Bronchial epithelial cell (primary cell): ENCODE results near the gene NRXN3. TPM values are rescaled to one million over a fixed set of nuclear protein-coding genes. Genes with fewer than 3 reads are reported as not detected.

Source experiments
- DNase-seq: peaks from one replicate; pipeline ENCODE4 v3.0.0-alpha.2; 2010; ENCODE audit warnings: low read depth
- FAIRE-seq: peaks from 2 replicates; lab custom pipeline; 2011; peaks lifted over from hg19 to GRCh38; lab: Jason Lieb, UNC
- H3K27me3 ChIP-seq: 2 replicates; pipeline ENCODE4 v1.5.1; 2011; ENCODE audit warnings: low read length; ENCODE audit not compliant: control insufficient read depth, insufficient read depth
- H3K36me3 ChIP-seq: 2 replicates; pipeline ENCODE4 v1.5.1; 2011; ENCODE audit warnings: low read length; ENCODE audit not compliant: control insufficient read depth, insufficient read depth
- H3K4me3 ChIP-seq: 2 replicates; pipeline ENCODE4 v1.5.1; 2011; ENCODE audit warnings: mild to moderate bottlenecking, low read depth, low read length, control low read depth
- CTCF ChIP-seq: IDR thresholded peaks from 2 replicates; pipeline ENCODE4 v1.5.1; 2011; ENCODE audit warnings: mild to moderate bottlenecking, moderate library complexity, low read length, control low read depth, inconsistent platforms; ENCODE audit not compliant: insufficient read depth, severe bottlenecking
- total RNA-seq: library from RNA; depleted of rRNA; stranded (reverse); fragments of >200 nt; gene quantifications from 2 replicates; pipeline ENCODE4 v1.2.1, GENCODE V29; 2014

Gene NRXN3
- total RNA-seq, 1 donor from 2014 or later: under 0.01 TPM

- no peak for TF ChIP-seq CTCF
- peak; percentile 31 for DNase-seq
- Histone ChIP-seq H3K4me3 (no peak overlapping the region), H3K36me3 (no peaks in the 10 kb centered on the region), H3K27me3 (no peaks in the 10 kb centered on the region)
- FAIRE-seq: no peak
Measured at GRCh38 chr14:78157494-78158437, 12.4 kb upstream of the NRXN3 start.

- peaks cover 2% of the 10 kb centered on the region for H3K27me3 ChIP-seq
- no peaks in the 10 kb centered on the region for H3K36me3 ChIP-seq
- FAIRE-seq: no peak
- no peak for DNase-seq
- no peak for TF ChIP-seq CTCF
- H3K4me3 ChIP-seq: no peak overlapping the region
Measured at GRCh38 chr14:78162202-78162601, 8.0 kb upstream of the NRXN3 start.

GRCh38 chr14:78164226-78164853 is 5.8 kb upstream of the NRXN3 start:
- FAIRE-seq: no peak
- peak; percentile 96 for TF ChIP-seq CTCF
- peak; percentile 42 for DNase-seq
- Histone ChIP-seq H3K36me3 (no peaks in the 10 kb centered on the region), H3K27me3 (peaks cover 4% of the 10 kb centered on the region), H3K4me3 (no peak overlapping the region)

- no peak for TF ChIP-seq CTCF
- DNase-seq (no peak), FAIRE-seq (no peak)
- H3K27me3 ChIP-seq: peaks cover 5% of the 10 kb centered on the region
- no peak overlapping the region for H3K4me3 ChIP-seq
- no peaks in the 10 kb centered on the region for H3K36me3 ChIP-seq
Measured at GRCh38 chr14:78172428-78172827, 2.3 kb downstream of the NRXN3 start.

- FAIRE-seq (no peak), DNase-seq (no peak)
- Histone ChIP-seq H3K36me3 (no peaks in the 10 kb centered on the region), H3K4me3 (no peak overlapping the region), H3K27me3 (peaks cover 5% of the 10 kb centered on the region)
- no peak for TF ChIP-seq CTCF
Measured at GRCh38 chr14:78173346-78174035, 3.3 kb downstream of the NRXN3 start.
